Right lobe of liver (tissue), 6 donors: ENCODE data around the gene CCDC15. TPM values are rescaled to one million over a fixed set of nuclear protein-coding genes. Genes with fewer than 3 reads are reported as not detected.

ENCODE experiments used
- ATAC-seq, 4 donors: fragments of 200-7000 bp; cut with Tn5 transposase; one replicate each; pipeline ENCODE4 v1.9.1; 2020; ENCODE audit warnings: mild to moderate bottlenecking in 4 of 4, moderate library complexity in 4 of 4
- DNase-seq, 3 donors: peaks; one replicate each; pipeline ENCODE4 v3.0.0-alpha.2; 2020
- H3K27ac ChIP-seq, 3 donors: fragments of 200-600 bp; one replicate each; pipeline ENCODE4 v1.8.0; 2022
- H3K27me3 ChIP-seq, 2 donors: fragments of 200-600 bp; one replicate each; pipeline ENCODE4 v1.8.0; 2022
- H3K36me3 ChIP-seq, 4 donors: fragments of 200-600 bp; sonication (generic) in 1 of 4; one replicate each; pipeline versions ENCODE4 v1.5.1 to v1.8.0; 2017 to 2022; ENCODE audit warnings: control low read depth in 1 of 4
- H3K4me1 ChIP-seq, 4 donors: fragments of 200-600 bp; sonication (generic) in 1 of 4; one replicate each; pipeline versions ENCODE4 v1.5.1 to v1.8.0; 2017 to 2022; ENCODE audit warnings: control low read depth in 1 of 4
- H3K4me3 ChIP-seq, 3 donors: fragments of 200-600 bp; one replicate each; pipeline ENCODE4 v1.8.0; 2022
- H3K9me3 ChIP-seq, 4 donors: fragments of 200-600 bp; sonication (generic) in 1 of 4; one replicate each; pipeline versions ENCODE4 v1.5.1 to v1.8.0; 2017 to 2022; ENCODE audit warnings: control low read depth in 1 of 4
- CTCF ChIP-seq, 4 donors: fragments of 200-600 bp in 3 of 4; fragments of 450-650 bp in 1 of 4; IDR thresholded peaks; one replicate each; pipeline versions ENCODE4 v1.5.1 to v1.8.0; 2016 to 2022; ENCODE audit warnings: antibody characterized with exemption in 4 of 4, mild to moderate bottlenecking in 2 of 4
- POLR2A ChIP-seq: fragments of 450-650 bp; IDR thresholded peaks from one replicate; pipeline ENCODE4 v1.6.1; 2017; ENCODE audit warnings: antibody characterized with exemption, mild to moderate bottlenecking
- WGBS: methylation state at CpG from one replicate; pipeline ENCODE4 v1.1.6; 2018; ENCODE audit warnings: low coverage, low lambda C conversion rate; ENCODE audit not compliant: insufficient coverage; ENCODE audit errors: missing lambda C conversion rate; 5-methylcytosine and 5-hydroxymethylcytosine counted together
- intact Hi-C, 2 donors: fragments of 100-400 bp; cut with DNase I; formaldehyde crosslinking; loops; one replicate each; pipeline versions ENCODE4 v1.11.2 to v1.14.1; 2022
- total RNA-seq, 6 experiments: library from RNA; depleted of rRNA in 2 of 6; stranded (reverse); fragments of >200 nt in 2 of 6; fragmentation: NEBNext Ultra II Directional in 3 of 6; extraction: Animal tissue kit (Norgen Biotek cat#: 25700) in 3 of 6; gene quantifications; one replicate each; pipeline versions ENCODE4 v1.1.0 to v1.2.4, GENCODE V29; 2016 to 2023
- donor health status: DM: no; HTN: yes; CAD: no.
- donor health status: DM: no; HTN: no; CAD: no.
- donor health status: DM: no; HTN: no; CAD: no.
- donor health status: DM: no; HTN: yes; CAD: no.
- donor health status: DM: no; HTN: yes; CAD: no.

Gene CCDC15
- total RNA-seq, 6 experiments from 2014 or later: 0.57 to 1.8 (median 0.70) TPM

DNA sequence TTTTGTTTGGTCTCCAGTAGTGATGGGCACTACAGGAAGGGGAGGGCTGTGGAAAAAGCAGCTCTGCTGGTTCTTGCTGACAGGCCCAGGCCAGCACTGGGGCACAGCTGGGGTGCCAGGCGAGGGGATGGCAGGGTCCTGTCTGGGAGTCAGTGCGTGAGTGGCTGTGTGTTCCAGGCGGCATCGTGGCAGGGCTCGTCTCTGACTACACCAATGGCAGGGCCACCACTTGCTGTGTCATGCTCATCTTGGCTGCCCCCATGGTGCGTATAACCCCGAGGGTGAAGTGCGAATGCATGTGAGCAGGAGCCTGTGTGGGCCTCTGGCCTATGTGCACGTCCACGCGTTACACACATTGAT is 130.0 kb downstream of the CCDC15 start:
- WGBS: no CpG with 5 or more reads among the region's 11 CpGs
- no peak for ATAC-seq

DNA sequence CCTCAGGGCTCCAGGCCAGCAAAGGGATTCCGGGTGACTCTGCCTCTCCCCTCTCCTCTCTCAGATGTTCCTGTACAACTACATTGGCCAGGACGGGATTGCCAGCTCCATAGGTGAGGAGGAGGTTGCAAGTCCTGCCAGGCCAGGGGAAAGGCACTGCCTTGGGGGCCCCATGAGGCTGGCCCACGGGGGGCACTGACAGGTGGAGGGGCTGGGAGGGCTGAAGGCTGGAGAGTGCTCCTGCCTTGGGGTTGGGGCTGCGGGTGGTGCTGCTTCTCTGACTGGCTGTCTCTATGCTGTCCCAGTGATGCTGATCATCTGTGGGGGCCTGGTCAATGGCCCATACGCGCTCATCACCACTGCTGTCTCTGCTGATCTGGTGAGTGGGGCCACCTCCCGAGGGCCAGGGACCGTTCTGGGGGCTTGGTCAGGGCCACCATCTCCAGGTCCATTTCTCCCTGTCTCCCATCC is 130.8 kb downstream of the CCDC15 start:
- Histone ChIP-seq H3K4me1 (no peaks in the 10 kb centered on the region), H3K9me3 (no peaks in the 10 kb centered on the region), H3K27me3 (no peaks in the 10 kb centered on the region), H3K27ac (no peak overlapping the region), H3K4me3 (no peak overlapping the region), H3K36me3 (no peaks in the 10 kb centered on the region)
- no peak for ATAC-seq
- TF ChIP-seq POLR2A (no peak), CTCF (IDR thresholded peaks at IDR 0.05) (no peak)
- intact Hi-C loops: loop anchor here in 1 of 2 donors (10.0 kb wide), 2 partner anchors 60 to 320 kb away; no protein-coding TSS in a partner anchor
- no peak for DNase-seq
- 92% methylated on average over 2 of the region's 8 CpGs for WGBS

More for the DNA sequence above, 130.0 kb downstream of the CCDC15 start:
- intact Hi-C loops: loop anchor here in 1 of 2 donors (10.0 kb wide), 2 partner anchors 61 to 321 kb away; no protein-coding TSS in a partner anchor
- Histone ChIP-seq H3K4me3 (no peak overlapping the region), H3K27ac (no peak overlapping the region), H3K4me1 (no peaks in the 10 kb centered on the region), H3K27me3 (no peaks in the 10 kb centered on the region), H3K36me3 (no peaks in the 10 kb centered on the region), H3K9me3 (no peaks in the 10 kb centered on the region)
- DNase-seq: no peak
- TF ChIP-seq POLR2A: no peak
- no peak for TF ChIP-seq CTCF (IDR thresholded peaks at IDR 0.05)

DNA sequence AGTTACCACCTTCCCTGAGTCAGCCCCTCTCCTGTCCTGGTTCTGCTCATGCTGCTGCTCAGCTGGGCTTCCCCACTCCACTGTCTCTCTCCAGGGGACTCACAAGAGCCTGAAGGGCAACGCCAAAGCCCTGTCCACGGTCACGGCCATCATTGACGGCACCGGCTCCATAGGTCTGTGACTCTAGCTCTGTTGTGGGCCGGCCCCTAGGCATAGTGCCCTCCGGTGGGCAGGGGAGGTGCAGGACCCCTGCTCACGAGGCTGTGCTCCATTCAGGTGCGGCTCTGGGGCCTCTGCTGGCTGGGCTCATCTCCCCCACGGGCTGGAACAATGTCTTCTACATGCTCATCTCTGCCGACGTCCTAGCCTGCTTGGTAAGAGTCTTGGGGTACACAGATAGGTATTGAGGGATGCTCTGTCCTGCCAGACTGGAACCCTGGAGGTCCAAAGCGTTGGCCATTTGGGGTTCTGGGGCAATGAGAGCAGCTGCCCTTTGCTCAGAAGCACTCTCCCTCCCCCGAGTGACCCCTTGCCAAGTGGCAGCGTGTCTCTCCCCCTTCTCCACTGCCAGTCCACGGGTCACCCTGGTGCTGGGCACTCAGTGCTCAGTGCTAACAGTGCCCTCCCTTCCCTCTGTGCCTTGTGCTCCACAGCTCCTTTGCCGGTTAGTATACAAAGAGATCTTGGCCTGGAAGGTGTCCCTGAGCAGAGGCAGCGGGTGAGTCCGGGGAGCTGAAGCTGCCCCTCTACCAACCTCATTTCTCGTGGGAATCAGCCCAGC is 131.5 kb downstream of the CCDC15 start:
- Histone ChIP-seq H3K27ac (no peak overlapping the region), H3K27me3 (no peaks in the 10 kb centered on the region), H3K4me3 (no peak overlapping the region), H3K9me3 (no peaks in the 10 kb centered on the region), H3K36me3 (no peaks in the 10 kb centered on the region), H3K4me1 (no peaks in the 10 kb centered on the region)
- WGBS: 70% methylated on average over 5 of the region's 20 CpGs
- TF ChIP-seq POLR2A: no peak
- no peak for TF ChIP-seq CTCF (IDR thresholded peaks at IDR 0.05)
- ATAC-seq (no peak), DNase-seq (no peak)
- intact Hi-C loops: loop anchor here in 1 of 2 donors (10.0 kb wide), 2 partner anchors 59 to 319 kb away; no protein-coding TSS in a partner anchor

DNA sequence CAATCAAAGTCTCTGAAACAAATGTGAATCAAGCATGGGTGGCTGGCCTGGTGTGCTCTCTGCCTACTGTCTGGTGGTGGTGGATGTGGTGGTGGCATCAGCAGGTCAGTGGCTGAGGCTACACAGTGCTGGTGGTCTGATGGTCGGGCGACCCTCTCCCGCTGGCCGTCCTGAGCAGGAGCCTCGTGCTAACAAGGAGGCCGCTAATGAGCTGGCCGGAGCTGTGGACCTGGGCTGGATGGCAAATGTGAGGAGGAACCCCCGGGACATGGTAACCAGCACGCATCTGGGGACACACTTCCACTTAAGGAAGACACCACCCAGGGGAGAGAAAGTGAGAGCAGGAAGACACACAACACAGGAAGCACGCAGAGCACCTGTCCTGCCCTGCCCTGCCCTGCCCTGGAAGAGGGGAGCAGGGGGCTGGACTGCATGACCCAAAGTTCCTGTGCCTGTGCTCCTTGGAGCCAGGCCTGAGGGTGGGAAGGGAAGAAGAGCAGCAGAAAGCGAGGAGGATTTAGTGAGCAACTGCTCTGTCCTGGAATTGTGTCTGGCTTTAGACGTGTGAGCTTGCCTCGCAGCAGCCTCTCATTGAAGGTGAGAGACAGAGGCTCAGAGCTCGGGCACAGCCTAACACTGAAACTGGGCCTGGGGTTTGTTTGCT is 132.8 kb downstream of the CCDC15 start:
- DNase-seq (no peak), ATAC-seq (no peak)
- 93% methylated on average over 4 of the region's 14 CpGs for WGBS
- Histone ChIP-seq H3K36me3 (no peaks in the 10 kb centered on the region), H3K9me3 (no peaks in the 10 kb centered on the region), H3K27me3 (no peaks in the 10 kb centered on the region), H3K4me1 (no peaks in the 10 kb centered on the region), H3K27ac (no peak overlapping the region), H3K4me3 (no peak overlapping the region)
- no peak for TF ChIP-seq POLR2A
- no peak for TF ChIP-seq CTCF (IDR thresholded peaks at IDR 0.05)
- intact Hi-C loops: loop anchor here in 1 of 2 donors (10.0 kb wide), 2 partner anchors 58 to 318 kb away; no protein-coding TSS in a partner anchor
